GM19193 (cell line): ENCODE results near the gene CAV2.

Experiments
- POLR2A ChIP-seq: IDR thresholded peaks from 4 replicates; pipeline ENCODE4 v1.6.1; 2011; ENCODE audit not compliant: insufficient read depth, insufficient read length; ENCODE audit errors: extremely low read depth

Gene CAV2

DNA sequence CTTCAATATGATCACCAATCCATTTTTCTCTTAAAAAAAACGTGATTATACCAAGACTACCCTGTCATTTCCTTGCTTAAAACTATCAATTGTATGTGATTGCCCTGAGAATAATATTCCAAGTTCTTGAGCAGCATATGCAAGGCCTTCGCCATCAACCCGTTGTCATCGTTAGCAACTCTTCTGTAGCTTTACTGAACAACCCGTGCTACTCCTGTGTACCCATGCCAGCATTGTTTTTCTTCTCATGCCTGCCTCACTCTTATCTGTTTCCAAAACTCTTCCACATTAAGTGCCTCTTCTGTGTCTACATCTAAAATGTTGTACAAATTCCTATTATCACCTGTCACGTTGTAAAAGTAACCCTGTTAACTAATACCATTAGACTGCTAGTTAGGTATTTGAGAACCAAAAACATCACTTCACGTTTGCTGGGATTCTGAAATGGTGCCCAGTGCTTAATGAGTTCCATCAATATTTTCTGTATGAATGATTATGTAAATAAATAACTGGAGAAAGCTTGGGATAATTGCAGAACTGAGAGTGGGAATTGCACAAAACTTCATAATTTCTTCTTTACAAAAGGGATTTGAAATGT, 10.5 kb downstream of the CAV2 start:
- TF ChIP-seq POLR2A, result no peak

DNA sequence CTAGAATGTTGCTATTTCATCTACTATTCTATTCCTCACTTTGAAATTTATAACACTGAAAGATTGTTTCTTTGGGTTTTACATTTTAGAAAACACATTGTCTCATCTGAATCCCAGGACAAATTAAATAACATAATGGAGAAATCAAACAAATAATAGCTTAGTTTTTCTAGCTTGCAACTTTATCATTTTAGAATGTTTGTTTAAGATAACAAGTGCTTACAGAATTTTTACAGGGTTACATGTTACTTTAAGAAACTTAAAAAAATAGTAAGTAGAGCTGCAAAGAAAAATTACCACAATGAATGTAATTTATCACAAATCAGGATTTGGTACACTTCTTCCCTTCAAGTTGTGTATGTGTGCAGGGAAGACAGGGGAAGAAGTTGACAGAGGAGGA, 11.3 kb downstream of the CAV2 start:
- no peak for TF ChIP-seq POLR2A

DNA sequence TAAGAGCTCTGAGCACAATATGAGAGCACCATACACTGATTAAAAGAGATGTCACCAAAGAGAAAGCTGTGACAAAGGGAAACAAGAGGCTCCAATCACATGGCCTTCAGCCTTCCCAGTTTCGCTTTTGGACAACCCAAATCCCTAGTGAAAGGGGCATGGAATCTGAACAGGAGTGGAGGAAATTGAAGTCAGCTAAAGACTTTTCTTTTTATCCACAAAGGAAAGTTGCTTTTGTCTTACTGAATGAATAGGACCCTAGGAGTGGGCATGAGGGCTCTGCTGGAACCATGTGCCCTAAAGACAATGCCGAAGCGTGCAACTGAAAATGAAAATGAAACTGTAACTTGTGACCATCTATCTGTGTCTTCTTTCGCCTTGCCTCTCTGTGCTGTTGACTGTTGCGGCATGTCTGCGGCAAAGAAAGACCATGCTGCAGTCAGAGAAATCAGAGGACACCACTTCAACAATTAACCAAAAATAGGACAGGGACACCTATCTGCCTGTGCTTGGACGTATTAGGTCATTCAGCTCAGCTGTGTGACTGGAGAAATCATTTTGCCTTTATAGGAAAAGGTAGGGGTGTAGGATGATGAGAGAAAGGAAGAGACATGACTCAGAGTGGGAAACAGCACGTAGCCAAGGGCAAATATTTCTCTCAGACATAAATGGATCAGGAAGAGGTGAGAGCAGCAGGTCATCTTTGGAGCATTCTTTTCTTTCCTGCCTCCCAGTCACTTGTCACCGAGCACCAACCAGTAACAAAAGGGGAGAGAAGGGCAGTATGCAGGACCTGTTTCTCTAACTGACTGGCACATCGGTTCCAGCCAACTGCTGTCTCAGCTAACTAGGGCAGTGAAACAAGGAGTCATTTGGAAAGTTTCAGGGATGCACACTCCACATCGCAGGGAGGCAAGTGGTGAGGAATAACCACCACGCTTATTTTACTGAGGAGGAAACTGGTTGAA, 12.3 kb downstream of the CAV2 start:
- TF ChIP-seq POLR2A, result no peak

DNA sequence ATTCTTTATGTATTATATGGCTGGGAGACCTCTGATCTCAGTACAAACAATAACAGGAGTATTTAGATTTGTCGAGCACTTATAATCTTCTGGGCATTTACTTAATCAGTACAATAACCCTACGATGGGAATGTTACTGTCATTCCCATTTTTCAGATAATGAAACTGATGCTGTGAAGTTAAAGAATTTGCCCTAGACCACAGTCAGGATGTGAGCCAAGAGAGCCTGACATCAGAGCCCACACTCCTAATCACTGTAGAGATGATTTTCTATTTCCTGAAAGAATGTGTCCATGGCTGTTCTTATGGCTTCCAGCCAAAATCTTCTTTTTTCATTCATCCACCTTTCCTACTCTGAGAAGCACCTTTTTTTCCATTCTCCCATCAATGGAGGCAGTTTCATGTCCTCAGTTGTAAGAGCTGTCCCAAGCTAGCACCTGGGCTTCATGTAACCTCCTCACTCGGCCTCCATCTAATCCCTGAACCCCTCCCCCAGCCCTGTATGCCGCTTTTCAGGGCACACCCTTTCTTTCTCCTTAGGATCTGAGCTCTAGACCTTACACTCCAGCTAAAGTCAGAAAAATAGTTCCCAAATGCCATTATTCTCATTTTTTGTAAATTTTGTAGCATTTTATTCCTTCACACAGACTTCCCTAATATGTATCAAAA, 13.1 kb downstream of the CAV2 start:
- no peak for TF ChIP-seq POLR2A

DNA sequence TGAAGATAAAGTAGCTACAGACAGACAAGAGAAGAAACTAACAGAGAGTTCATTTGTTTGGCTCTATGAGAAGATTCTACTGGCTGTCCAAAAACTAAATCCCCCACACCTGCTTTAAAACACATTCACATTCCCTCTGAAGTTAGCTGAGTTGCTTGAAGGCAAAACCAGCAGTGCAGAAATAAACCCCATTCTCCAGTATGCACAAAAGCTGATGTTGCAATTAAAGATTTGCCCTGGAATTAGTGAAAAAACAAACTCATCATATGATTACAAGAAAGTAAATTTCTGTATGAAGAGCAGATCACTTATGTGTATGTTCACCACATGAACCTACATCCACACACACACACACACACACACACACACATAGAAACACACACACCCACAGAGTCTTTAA, 16.0 kb downstream of the CAV2 start:
- no peak for TF ChIP-seq POLR2A

DNA sequence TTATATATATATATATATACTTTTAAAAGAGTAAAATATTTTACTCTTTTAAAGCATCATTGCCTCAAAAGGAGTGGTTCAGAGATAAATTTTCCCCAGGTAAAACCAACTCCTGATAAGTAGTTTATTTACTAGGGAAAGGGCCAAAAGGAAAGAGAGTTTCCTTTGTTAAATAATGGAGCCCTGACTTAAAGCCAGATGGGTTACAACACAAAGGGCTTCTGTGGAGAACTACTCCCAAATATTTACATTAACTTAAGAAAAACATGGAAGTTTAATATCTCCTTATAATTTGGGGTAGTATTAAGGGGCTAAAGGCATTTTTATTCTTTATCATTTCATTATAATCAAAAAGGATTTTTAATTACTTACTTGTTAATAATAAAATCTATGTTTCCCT, 16.8 kb downstream of the CAV2 start:
- no peak for TF ChIP-seq POLR2A

DNA sequence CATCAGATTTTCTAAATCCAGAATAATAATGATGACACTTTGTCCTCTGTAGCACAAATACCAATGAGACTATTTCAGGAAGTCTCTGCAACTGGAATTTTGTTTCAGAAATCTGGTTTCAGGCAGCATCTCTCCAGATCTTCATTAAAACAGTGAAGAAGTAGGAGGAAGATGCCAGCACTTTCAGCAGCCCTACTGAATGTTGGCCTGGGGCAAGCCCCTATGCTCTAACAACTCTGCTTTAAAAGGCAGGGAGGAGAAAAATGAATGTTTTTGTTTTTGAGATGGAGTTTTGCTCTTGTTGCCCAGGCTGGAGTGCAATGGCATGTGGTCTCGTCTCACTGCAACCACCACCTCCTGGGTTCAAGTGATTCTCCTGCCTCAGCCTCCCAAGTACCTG, 18.1 kb downstream of the CAV2 start:
- TF ChIP-seq POLR2A, result no peak

DNA sequence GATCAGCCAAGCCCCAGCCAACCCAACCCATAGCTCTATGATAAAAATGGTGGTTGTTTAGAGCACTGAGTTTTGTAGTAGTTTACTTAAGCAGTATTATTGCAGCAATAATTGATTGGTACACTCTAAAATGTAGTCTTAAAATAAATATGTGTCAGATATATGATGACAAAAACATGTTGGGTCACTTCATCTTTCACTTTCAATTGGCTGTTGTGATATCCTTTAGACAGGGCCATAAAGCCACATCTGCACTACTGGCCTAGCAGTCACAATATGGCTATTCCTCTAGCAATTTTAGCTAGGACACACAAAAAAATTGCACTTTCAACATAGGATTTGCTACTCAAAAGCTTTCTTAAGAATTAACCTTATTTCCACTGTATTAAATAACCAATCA, 19.4 kb downstream of the CAV2 start:
- TF ChIP-seq POLR2A, result no peak

DNA sequence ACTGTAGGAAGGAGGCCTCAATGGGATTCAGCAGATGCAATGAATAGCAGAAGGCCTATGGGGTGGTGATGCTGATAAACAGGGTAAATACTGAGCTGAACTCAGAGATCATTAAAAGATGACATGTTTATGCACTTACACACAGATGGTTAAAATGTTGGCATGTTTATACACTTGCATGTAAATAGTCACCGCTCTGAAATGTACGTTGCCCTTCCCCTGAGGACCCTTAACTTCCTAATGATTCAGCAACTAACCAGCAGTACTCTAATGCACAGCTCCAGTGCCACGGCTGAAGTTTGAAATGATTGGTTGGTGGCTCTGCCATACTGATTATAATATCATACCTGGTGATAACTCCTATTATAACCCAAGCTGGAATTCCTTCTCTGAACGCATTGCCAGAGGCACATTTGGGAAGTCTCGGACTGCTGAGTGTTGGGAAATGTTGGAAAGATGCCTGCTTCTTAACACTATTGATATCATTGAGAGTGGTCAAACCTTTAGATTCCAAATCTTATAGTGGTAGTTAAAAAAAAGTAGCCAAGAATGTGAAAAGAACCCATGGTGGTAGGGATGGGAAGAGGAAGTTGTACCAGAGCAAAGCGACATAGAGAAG, 21.6 kb downstream of the CAV2 start:
- TF ChIP-seq POLR2A, result no peak

DNA sequence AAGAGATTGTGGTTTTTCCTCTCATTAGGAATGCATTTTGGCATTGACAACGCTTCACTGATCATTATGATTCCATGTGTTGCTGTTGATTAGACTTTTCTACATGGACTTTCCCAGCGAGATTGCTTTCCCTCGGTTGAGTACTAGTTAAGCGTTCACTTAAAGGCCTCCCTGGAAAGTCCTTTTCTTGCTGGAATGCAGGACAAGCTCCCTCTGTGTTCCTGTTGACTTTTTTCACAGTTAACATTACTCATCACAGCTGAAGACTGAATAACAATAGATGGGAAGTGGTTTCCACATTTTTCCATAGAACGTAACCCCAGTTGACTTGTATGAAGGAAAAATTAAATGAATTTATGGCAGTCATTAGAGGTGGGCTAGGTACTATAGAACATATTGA, 22.7 kb downstream of the CAV2 start:
- TF ChIP-seq POLR2A, result no peak

DNA sequence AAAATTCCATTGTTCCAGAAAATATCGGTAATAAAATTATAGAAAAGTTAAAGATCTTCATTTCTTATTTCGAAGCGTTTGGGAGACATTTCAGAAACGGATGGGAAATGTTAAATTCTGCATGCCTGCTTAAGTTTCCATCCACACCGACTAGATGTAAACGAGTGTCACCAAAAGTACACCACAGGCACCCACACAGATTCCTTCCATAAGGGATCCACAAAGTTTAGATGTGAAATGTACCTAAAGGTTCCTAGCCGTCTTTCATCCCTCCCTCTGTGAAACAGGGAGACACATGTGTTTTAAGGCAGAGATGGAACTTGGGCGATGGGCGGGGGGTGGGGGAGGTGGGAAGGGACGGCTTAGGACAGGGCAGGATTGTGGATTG, 24.7 kb downstream of the CAV2 start:
- TF ChIP-seq POLR2A, result no peak

DNA sequence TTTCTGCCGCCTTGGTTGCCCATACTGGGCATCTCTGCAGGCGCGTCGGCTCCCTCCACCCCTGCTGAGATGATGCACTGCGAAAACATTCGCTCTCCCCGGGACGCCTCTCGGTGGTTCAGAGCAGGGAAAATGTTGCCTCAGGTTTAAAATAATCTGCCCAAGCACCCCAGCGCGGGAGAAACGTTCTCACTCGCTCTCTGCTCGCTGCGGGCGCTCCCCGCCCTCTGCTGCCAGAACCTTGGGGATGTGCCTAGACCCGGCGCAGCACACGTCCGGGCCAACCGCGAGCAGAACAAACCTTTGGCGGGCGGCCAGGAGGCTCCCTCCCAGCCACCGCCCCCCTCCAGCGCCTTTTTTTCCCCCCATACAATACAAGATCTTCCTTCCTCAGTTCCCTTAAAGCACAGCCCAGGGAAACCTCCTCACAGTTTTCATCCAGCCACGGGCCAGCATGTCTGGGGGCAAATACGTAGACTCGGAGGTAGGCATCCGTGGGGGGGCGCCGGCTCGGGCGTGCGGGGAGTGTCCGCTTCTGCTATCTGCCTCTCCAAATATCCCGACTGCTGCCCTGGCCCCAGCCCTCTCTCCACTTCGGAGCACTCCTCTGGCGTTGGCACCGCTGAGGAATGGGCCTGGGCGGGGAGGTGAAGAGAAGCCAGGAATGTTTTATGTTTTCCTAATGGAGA, 25.2 kb downstream of the CAV2 start, which contains the start of gene CAV1:
Gene CAV1, plus strand, starts transcription at position 428 of the 689 bp plus-strand sequence. Its CDS starts 27 bp downstream, at position 455.
- no peak for TF ChIP-seq POLR2A

DNA sequence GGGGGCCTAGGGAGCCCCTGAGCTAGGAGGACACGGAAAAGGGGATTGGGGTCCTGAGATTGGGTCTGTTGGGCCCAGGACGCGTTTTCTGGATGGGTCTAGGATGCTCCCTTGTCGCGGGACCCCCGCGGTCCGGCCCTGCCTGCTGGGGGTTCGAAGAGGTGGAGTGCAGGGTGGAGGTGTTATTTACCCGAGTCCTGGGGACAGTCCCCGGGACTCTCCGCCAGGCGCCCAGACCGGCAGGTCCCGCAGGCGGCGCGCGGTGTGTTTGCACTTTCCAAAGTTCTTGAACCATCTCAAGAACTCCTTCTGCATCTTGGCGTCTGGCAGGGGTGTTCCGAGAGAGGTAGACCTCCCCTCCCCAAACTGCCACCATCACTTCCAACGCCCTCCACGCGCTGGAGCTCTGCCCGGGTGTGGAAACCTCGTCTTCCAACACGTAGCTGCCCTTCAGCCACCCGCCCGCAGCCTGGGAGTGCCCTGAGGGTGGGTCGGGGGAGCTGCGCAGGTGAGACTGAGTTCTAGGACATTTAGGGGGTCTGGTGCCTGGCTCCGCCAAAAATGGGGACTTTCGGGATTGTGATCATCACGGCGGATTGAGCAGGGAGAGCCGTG, 25.9 kb downstream of the CAV2 start:
- no peak for TF ChIP-seq POLR2A

DNA sequence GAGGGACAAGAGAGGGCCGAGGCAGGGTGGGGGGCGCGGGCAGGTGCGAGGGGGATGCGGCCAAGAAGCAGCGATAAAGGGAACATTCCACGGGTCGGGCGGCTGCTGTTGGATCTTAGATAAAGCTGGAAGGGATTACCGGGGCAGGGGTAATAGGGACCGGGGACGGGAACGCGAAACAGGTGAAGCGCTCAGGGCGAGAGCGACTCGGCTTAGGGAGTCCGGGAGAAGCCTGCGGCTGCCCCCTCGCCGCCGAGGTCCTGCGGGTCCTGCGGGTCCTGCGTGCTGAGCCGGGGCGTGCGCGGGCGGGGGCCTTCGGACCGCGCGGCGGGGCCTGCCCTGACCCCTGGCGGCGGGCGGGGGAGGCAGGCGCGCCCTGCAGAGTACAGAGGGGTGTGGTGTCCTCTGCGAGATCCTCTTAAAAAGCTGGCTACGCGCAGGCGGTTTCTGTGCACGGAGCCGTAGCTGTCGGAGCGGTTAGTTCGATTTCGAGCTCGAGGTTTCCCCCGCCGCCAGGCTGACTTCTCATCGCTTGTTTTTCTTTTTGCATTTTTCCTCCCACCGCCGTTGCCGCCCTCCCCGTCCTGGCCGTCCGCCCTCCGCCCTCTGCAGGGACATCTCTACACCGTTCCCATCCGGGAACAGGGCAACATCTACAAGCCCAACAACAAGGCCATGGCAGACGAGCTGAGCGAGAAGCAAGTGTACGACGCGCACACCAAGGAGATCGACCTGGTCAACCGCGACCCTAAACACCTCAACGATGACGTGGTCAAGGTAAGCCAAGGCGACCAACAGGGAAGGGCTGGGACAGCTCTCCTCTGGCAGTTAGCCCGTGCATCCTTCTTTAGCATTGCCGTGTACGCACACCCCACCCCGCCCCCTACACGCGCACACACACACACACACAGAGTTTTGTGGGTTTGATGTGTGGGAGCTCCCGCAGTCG, 26.6 kb downstream of the CAV2 start:
- no peak for TF ChIP-seq POLR2A

DNA sequence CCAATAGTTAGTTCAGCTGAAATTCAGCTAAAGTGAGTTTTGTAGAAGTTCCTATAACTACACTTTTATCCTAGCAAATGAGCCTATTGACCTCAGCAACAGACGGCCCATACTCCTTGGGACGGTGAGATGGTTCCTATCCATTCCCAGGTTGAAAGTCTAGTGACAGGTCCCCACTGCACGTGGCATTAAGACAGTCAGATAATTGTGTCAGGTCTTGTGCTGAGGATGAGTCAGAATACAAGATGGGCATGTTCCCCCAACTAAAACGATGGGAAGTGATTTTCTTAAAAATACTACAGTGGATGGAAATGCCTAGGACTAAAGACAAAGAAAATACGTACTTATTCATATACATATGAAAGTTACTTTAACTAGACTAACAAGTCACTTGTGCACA, 27.4 kb downstream of the CAV2 start:
- no peak for TF ChIP-seq POLR2A
